GM03348 (cell line): Measurements from ENCODE around the gene CERCAM.
A peak's percentile ranks its signal among the peaks of the same experiment; 100 is the strongest.

Experiments used
- DNase-seq: peaks from one replicate; pipeline ENCODE4 v3.0.0; 2012; ENCODE audit warnings: low spot score

The CERCAM gene

GRCh38 chr9:128456613-128457061 is 36.0 kb downstream of the CERCAM start:
- peak; percentile 97 for DNase-seq

DNA sequence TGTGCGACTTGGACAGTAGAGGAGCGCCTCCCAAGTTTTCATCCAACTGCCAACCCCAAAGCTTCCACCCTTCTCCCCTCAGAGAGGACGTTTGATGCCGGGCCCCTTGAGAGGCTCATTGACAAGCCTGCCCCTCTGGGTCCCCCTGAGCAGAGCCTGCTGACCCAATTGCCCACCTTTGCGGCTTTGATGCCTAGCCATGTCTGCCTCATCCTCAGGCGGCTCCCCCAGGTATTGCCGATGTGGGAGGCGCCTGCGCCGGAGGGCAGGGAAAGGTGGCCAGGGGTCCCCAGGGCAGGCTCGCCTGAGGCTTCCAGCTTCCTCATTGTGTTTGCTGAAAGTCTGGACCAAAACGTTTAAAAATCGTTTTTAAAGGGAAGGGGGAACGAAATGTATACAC is 36.5 kb downstream of the CERCAM start:
- DNase-seq, result no peak

- no peak for DNase-seq
Observed at GRCh38 chr9:128459011-128459410, 38.4 kb downstream of the CERCAM start.

GRCh38 chr9:128469070-128469469 is 48.4 kb downstream of the CERCAM start:
- no peak for DNase-seq

DNA sequence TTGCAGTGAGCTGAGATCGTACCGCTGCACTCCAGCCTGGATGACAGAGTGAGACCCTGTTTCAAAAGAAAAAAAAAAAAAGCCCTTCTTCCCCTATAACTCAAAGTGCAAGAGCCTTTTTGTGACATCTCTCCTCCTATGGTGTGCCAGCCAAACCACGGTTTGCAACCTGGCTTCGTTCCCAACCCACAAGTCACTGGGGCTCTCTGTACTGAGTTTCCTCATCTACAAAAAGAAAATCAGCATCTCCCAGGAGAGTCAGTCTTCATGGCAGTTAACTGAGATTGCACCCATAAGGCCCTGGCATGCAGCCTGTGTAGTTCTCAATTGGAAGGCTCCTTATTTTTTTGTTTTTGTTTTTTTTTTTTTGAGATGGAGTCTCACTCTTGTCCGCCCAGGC is 49.9 kb downstream of the CERCAM start:
- peak; percentile 73 for DNase-seq

GRCh38 chr9:128473104-128473503 is 52.4 kb downstream of the CERCAM start:
- DNase-seq, result no peak

DNA sequence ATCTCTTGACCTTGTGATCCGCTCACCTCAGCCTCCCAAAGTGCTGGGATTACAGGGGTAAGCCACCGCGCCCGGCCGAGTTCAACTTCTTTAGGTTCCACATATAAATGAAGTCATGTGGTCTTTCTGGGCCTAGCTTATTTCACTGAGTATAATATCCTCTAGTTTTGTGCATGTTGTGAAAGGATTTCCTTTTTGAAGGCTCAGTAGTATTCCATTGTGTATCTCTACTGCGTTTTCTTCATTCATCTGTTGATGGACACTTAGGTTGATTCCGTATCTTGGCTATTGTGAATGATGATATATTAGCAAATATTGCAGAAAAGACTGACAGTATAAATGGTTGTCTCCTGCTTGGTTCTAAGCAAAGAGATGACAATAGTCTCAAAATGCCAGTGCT is 55.2 kb downstream of the CERCAM start:
- DNase-seq, result no peak

- no peak for DNase-seq
Observed at GRCh38 chr9:128479262-128479661, 58.6 kb downstream of the CERCAM start.

GRCh38 chr9:128481561-128481960 is 60.9 kb downstream of the CERCAM start:
- no peak for DNase-seq

- no peak for DNase-seq
Observed at GRCh38 chr9:128482186-128482585, 61.5 kb downstream of the CERCAM start.

DNA sequence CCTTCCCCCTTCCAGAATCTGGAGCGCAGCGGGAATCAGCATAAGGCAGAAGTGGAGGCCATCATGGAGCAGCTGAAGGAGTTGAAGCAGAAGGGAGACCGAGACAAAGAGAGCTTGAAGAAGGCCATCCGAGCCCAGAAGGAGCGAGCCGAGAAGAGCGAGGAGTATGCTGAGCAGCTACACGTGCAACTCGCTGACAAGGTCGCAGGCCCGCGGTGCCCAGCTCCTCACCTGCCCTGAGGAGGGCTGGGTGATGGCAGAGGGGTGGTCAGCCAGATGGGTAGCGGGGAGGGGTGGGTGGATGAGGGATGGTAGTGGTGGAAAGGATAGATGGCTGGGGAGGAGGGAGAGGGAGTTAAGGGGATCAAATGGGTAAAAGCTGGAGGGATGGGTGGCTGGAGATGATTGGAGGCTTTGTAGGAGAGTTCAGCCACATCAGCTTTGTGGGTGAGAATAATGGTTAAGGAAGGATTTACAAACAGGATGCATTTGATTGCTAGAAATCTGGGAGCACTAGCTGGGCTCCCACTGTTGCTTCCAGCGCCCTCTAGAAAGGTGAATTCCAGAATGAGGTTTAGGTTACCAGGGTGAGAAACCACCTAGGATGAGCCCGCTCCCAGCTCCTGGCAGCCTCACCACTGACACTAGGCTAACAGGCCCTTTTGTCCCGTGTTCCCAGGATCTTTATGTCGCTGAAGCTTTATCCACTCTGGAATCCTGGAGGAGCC is 64.2 kb downstream of the CERCAM start:
- no peak for DNase-seq

GRCh38 chr9:128485414-128485855 is 64.8 kb downstream of the CERCAM start:
- DNase-seq, result no peak

DNA sequence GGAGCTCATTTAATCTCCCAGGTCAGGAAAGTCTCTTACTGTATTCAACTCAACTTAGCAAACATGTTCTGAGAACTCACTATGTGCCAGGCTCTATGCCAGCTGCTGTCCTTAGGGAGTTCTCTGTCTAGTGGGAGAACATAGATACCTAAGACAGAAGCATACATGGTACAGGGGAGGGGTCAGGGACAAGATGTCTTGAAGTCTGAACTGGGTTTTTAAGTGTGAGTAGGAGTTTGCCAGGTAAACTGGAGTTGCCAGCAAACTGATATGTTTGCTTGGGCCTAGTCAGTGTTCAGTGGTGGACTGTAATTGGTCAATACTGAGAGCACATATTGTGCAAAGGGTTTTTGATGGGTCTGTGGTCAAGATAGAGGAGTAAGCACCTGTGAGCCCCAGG is 65.5 kb downstream of the CERCAM start:
- DNase-seq, result no peak
